Prostate gland (tissue), 2 donors: ENCODE data around the gene TFF3.

Source experiments
- POLR2A ChIP-seq: fragments of 450-650 bp; IDR thresholded peaks from one replicate; pipeline ENCODE4 v1.6.1; 2016; ENCODE audit warnings: antibody characterized with exemption, mild to moderate bottlenecking
- TF ChIP-seq, protein P1 (sequence below), 4 experiments: fragments of 200-600 bp in 2 of 4; fragments of 450-650 bp in 2 of 4; sonication (generic) in 2 of 4; IDR thresholded peaks; 1 replicate in 3 of 4; 2 replicates in 1 of 4; pipeline ENCODE4 v1.5.1; 2016 to 2019; ENCODE audit warnings: antibody characterized with exemption in 4 of 4, mild to moderate bottlenecking in 2 of 4, moderate library complexity in 2 of 4

- TF ChIP-seq, protein P1, sequence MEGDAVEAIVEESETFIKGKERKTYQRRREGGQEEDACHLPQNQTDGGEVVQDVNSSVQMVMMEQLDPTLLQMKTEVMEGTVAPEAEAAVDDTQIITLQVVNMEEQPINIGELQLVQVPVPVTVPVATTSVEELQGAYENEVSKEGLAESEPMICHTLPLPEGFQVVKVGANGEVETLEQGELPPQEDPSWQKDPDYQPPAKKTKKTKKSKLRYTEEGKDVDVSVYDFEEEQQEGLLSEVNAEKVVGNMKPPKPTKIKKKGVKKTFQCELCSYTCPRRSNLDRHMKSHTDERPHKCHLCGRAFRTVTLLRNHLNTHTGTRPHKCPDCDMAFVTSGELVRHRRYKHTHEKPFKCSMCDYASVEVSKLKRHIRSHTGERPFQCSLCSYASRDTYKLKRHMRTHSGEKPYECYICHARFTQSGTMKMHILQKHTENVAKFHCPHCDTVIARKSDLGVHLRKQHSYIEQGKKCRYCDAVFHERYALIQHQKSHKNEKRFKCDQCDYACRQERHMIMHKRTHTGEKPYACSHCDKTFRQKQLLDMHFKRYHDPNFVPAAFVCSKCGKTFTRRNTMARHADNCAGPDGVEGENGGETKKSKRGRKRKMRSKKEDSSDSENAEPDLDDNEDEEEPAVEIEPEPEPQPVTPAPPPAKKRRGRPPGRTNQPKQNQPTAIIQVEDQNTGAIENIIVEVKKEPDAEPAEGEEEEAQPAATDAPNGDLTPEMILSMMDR (IDR thresholded peaks at IDR 0.05), result no peak
- TF ChIP-seq POLR2A, result no peak
Observed at GRCh38 chr21:42279888-42280287, 35.3 kb downstream of the TFF3 start.
